HUES64 (cell line): Measurements from ENCODE around the gene GPR25.
A peak's percentile ranks its signal among the peaks of the same experiment; 100 is the strongest.

Experiments
- H3K27ac ChIP-seq: 2 replicates; pipeline ENCODE4 v1.7.0; 2013; ENCODE audit warnings: low read depth, low read length, inconsistent platforms
- H3K27me3 ChIP-seq: 2 replicates; pipeline ENCODE4 v1.6.1; 2013; ENCODE audit warnings: mild to moderate bottlenecking, low read length; ENCODE audit not compliant: insufficient read depth
- H3K36me3 ChIP-seq: 2 replicates; pipeline ENCODE4 v1.6.1; 2013; ENCODE audit warnings: mild to moderate bottlenecking, low read length; ENCODE audit not compliant: insufficient read depth
- H3K4me1 ChIP-seq: 2 replicates; pipeline ENCODE4 v1.6.1; 2013; ENCODE audit warnings: mild to moderate bottlenecking, low read length, moderate library complexity; ENCODE audit not compliant: insufficient read depth
- H3K4me3 ChIP-seq: 2 replicates; pipeline ENCODE4 v1.5.1; 2013; ENCODE audit warnings: mild to moderate bottlenecking, low read length, moderate library complexity
- H3K9ac ChIP-seq: 2 replicates; pipeline ENCODE4 v1.6.1; 2013; ENCODE audit warnings: mild to moderate bottlenecking, low read depth, low read length
- H3K9me3 ChIP-seq: 2 replicates; pipeline ENCODE4 v1.6.1; 2013; ENCODE audit warnings: low read depth, low read length; ENCODE audit not compliant: insufficient read depth
- WGBS: fragments of 150-250, 120-280 bp; methylation state at CpG from one replicate; pipeline ENCODE4 v1.1.7; 2013; ENCODE audit warnings: missing lambda C conversion rate; 5-methylcytosine and 5-hydroxymethylcytosine counted together

The GPR25 gene

GRCh38 chr1:200895443-200895789 lies 22.6 kb downstream of the GPR25 start:
- Histone ChIP-seq H3K4me1 (peaks cover 55% of the 10 kb centered on the region), H3K9me3 (no peaks in the 10 kb centered on the region), H3K27me3 (no peaks in the 10 kb centered on the region), H3K36me3 (peaks cover 32% of the 10 kb centered on the region), H3K9ac (peak overlapping the region; percentile 33; the same call in 1 of the 2 replicates), H3K27ac (no peak overlapping the region), H3K4me3 (no peak overlapping the region)
- 79% methylated on average over 8 of the region's 8 CpGs for WGBS

- Histone ChIP-seq H3K9me3 (no peaks in the 10 kb centered on the region), H3K4me1 (peaks cover 55% of the 10 kb centered on the region), H3K27ac (no peak overlapping the region), H3K4me3 (no peak overlapping the region), H3K9ac (peak overlapping the region; percentile 33; the same call in 1 of the 2 replicates), H3K27me3 (no peaks in the 10 kb centered on the region), H3K36me3 (peaks cover 37% of the 10 kb centered on the region)
- WGBS = 76% methylated on average over 6 of the region's 9 CpGs
These were observed 23.2 kb downstream of the GPR25 start for GRCh38 chr1:200895801-200896530.

DNA sequence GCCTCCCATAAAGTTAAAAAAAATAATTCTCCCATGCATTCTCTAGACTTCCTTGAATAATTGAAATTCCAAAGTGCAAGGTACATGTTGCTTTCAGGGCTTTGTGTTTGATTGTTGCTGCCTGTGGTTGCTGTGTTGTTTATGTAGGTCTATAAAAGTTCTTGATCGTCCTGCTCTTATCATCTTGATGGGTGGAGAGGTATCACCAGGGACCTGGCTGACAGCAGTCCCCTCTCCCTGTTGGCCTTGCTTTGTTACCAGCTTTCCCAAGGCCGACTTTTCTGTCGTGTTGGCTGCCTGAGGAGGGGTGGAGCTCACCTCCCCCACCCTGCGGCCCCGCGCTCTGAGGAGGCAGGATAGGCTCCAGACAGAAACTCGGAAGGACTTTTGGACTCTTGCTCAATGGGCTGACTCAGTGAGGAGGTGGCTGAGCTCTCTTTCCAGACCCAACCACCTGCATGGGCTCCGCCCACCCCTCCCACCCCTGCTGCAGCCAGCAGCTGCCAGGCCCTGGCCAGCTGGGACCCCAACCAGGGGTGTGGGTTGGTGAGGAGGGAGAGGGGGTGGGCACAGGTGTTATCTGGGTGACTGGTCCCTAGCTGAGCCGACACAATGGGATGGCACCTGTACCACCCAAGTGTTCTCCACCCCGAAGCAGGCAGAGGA lies 23.9 kb downstream of the GPR25 start:
- Histone ChIP-seq H3K9me3 (no peaks in the 10 kb centered on the region), H3K27ac (no peak overlapping the region), H3K36me3 (peaks cover 44% of the 10 kb centered on the region), H3K4me3 (no peak overlapping the region), H3K27me3 (no peaks in the 10 kb centered on the region), H3K4me1 (peaks cover 55% of the 10 kb centered on the region), H3K9ac (peak overlapping the region; percentile 40; the same call in 1 of the 2 replicates)
- 59% methylated on average over 9 of the region's 10 CpGs for WGBS

DNA sequence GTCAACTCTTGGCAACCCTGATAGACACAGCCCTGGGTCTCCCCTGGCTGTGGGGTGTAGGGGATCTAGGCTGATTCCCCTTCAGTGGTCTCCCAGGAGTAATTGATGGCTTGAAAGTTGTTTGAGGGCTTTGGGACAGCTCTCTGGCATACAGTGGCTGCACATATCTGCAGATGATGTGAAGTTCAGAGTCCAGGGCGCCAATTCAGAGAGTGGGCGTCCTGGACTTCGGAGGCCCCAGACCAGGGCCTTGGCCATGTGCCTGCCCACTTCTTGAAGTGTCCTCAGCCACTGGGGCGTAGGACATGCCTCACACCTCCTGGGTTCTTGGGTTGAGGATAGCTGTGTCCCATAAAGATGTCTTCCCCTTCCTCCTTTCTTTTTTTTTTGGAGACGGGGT lies 24.5 kb downstream of the GPR25 start:
- 93% methylated on average over 5 of the region's 5 CpGs for WGBS
- Histone ChIP-seq H3K4me3 (no peak overlapping the region), H3K9ac (no peak overlapping the region), H3K27me3 (no peaks in the 10 kb centered on the region), H3K4me1 (peaks cover 55% of the 10 kb centered on the region), H3K36me3 (peaks cover 50% of the 10 kb centered on the region), H3K27ac (0 out of 2 replicates have a peak overlapping the region, but pooled peaks have one; percentile 25), H3K9me3 (no peaks in the 10 kb centered on the region)

DNA sequence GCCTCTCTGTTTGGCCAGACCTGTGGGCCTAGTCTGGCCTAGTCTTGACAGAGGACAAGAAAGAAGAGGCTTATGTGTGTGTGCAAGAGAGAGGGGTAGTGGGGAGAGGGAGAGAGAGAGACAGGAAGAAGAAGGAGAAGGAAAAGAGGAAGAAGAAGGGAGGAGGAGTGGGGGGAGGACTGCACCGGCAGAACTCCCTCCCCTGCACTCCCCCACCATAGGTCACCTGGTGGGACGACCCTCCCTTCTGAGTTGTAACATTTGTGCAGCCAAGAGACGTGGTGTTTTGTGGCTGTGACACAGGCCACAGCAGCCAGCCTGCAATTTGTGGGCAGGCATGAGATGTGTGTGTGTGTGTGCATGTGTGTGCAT lies 26.2 kb downstream of the GPR25 start:
- Histone ChIP-seq H3K9me3 (no peaks in the 10 kb centered on the region), H3K4me1 (peaks cover 40% of the 10 kb centered on the region), H3K27me3 (no peaks in the 10 kb centered on the region), H3K36me3 (peaks cover 62% of the 10 kb centered on the region), H3K4me3 (no peak overlapping the region), H3K9ac (no peak overlapping the region), H3K27ac (no peak overlapping the region)
- 92% methylated on average over 2 of the region's 3 CpGs for WGBS

DNA sequence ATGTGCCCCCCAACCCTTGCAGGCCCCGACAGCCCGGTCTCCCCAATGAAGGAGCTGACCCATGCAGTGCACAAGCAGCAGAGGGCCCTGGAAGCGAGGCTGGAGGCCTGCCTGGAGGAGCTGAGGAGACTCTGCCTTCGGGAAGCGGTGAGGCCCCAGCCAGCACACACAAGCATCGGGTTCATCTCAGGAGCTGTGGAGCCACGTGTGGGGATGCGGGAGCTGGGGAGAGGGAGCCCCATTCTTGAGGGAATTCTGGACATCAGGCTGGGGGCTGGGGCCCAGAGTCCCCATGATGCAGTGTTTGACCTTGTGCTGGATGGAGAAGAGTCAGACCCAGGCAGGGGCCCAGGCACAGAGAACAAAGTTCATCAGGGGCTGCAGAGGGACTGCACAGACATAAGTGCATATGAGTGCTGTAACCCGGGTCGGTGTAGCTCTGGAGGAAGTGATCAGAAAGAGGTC lies 26.7 kb downstream of the GPR25 start:
- Histone ChIP-seq H3K9me3 (no peaks in the 10 kb centered on the region), H3K27me3 (no peaks in the 10 kb centered on the region)

GRCh38 chr1:200899954-200900867 lies 27.4 kb downstream of the GPR25 start:
- Histone ChIP-seq H3K27me3 (no peaks in the 10 kb centered on the region), H3K4me1 (peaks cover 28% of the 10 kb centered on the region), H3K36me3 (peaks cover 70% of the 10 kb centered on the region), H3K9me3 (no peaks in the 10 kb centered on the region), H3K9ac (no peak overlapping the region), H3K4me3 (no peak overlapping the region), H3K27ac (no peak overlapping the region)
- 91% methylated on average over 16 of the region's 16 CpGs for WGBS

More for the DNA sequence above, 26.7 kb downstream of the GPR25 start:
- H3K9ac ChIP-seq = no peak overlapping the region
- H3K4me3 ChIP-seq = no peak overlapping the region
- WGBS = 96% methylated on average over 10 of the region's 10 CpGs
- peaks cover 35% of the 10 kb centered on the region for H3K4me1 ChIP-seq
- H3K27ac ChIP-seq = no peak overlapping the region
- peaks cover 66% of the 10 kb centered on the region for H3K36me3 ChIP-seq

DNA sequence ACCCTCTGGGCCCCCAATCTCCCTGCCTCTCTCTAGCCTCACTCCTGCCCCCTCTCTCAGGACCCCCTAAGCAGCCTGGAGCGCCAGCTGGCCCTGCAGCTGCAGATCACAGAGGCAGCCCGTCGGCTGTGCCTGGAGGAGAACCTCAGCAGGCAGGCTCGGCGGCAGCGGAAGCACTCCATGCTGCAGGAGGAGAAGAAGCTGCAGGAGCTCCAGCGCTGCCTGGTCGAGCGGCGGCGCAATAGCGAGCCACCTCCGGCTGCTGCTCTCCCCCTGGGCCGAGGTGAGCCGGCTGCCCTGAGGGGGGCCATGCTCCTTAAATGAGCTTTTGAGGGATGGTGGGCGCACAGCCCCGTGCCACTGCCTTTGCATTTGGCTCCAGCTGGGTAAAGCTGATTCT lies 28.1 kb downstream of the GPR25 start:
- H3K36me3 ChIP-seq = peaks cover 77% of the 10 kb centered on the region
- H3K4me3 ChIP-seq = no peak overlapping the region
- 97% methylated on average over 17 of the region's 17 CpGs for WGBS
- peaks cover 22% of the 10 kb centered on the region for H3K4me1 ChIP-seq
- H3K27me3 ChIP-seq = no peaks in the 10 kb centered on the region
- no peaks in the 10 kb centered on the region for H3K9me3 ChIP-seq
- no peak overlapping the region for H3K9ac ChIP-seq
- H3K27ac ChIP-seq = no peak overlapping the region

GRCh38 chr1:200901350-200901749 lies 28.6 kb downstream of the GPR25 start:
- no peak overlapping the region for H3K27ac ChIP-seq
- H3K27me3 ChIP-seq = no peaks in the 10 kb centered on the region
- no peaks in the 10 kb centered on the region for H3K9me3 ChIP-seq
- peaks cover 18% of the 10 kb centered on the region for H3K4me1 ChIP-seq
- H3K36me3 ChIP-seq = peaks cover 79% of the 10 kb centered on the region
- no peak overlapping the region for H3K9ac ChIP-seq
- H3K4me3 ChIP-seq = no peak overlapping the region
- 95% methylated on average over 5 of the region's 5 CpGs for WGBS

- H3K4me1 ChIP-seq = peaks cover 12% of the 10 kb centered on the region; the same call in 1 of the 2 replicates
These were observed 29.1 kb downstream of the GPR25 start for GRCh38 chr1:200901796-200902444.

More at GRCh38 chr1:200901796-200902444, 29.1 kb downstream of the GPR25 start:
- Histone ChIP-seq H3K9me3 (no peaks in the 10 kb centered on the region), H3K27ac (no peak overlapping the region), H3K27me3 (no peaks in the 10 kb centered on the region), H3K9ac (no peak overlapping the region), H3K4me3 (no peak overlapping the region), H3K36me3 (peaks cover 85% of the 10 kb centered on the region)
- 91% methylated on average over 8 of the region's 8 CpGs for WGBS
